Heart right ventricle (tissue), 16 donors: ENCODE measurements around the gene CST11. TPM values are rescaled to one million over a fixed set of nuclear protein-coding genes. Genes with fewer than 3 reads are reported as not detected.

Experiments
- ATAC-seq, 8 donors: fragments of 200-7000 bp; cut with Tn5 transposase; one replicate each; pipeline ENCODE4 v1.9.1; 2020; ENCODE audit warnings: mild to moderate bottlenecking in 8 of 8, moderate library complexity in 8 of 8, moderate number of reproducible peaks in 1 of 8
- DNase-seq, 2 donors: peaks; one replicate each; pipeline ENCODE4 v3.0.0-alpha.2; 2020
- H3K27ac ChIP-seq, 10 donors: fragments of 200-600 bp; sonication (generic) in 2 of 10; one replicate each; pipeline versions ENCODE4 v1.5.0 to v1.8.0; 2020 to 2022; ENCODE audit warnings: mild to moderate bottlenecking in 3 of 10
- H3K27me3 ChIP-seq, 7 donors: fragments of 200-600 bp; one replicate each; pipeline ENCODE4 v1.8.0; 2021 to 2022; ENCODE audit warnings: mild to moderate bottlenecking in 2 of 7
- H3K36me3 ChIP-seq, 9 donors: fragments of 200-600 bp; sonication (generic) in 1 of 9; one replicate each; pipeline versions ENCODE4 v1.5.0 to v1.8.0; 2020 to 2022; ENCODE audit warnings: mild to moderate bottlenecking in 2 of 9
- H3K4me1 ChIP-seq, 9 donors: fragments of 200-600 bp; sonication (generic) in 1 of 9; one replicate each; pipeline versions ENCODE4 v1.5.0 to v1.8.0; 2020 to 2022; ENCODE audit warnings: mild to moderate bottlenecking in 4 of 9
- H3K4me3 ChIP-seq, 10 donors: fragments of 200-600 bp; sonication (generic) in 2 of 10; one replicate each; pipeline versions ENCODE4 v1.5.0 to v1.8.0; 2020 to 2022; ENCODE audit warnings: mild to moderate bottlenecking in 7 of 10, moderate library complexity in 2 of 10
- H3K9me3 ChIP-seq, 11 donors: fragments of 200-600 bp in 10 of 11; sonication (generic) in 2 of 11; one replicate each; pipeline versions ENCODE4 v1.5.0 to v1.8.0; 2013 to 2022; ENCODE audit warnings: mild to moderate bottlenecking in 2 of 11, control low read depth in 1 of 11, moderate library complexity in 1 of 11
- CTCF ChIP-seq, 9 donors: fragments of 200-600 bp; sonication (generic) in 2 of 9; IDR thresholded peaks; one replicate each; pipeline versions ENCODE4 v1.5.0 to v1.8.0; 2021 to 2022; ENCODE audit warnings: antibody characterized with exemption in 9 of 9, mild to moderate bottlenecking in 5 of 9, moderate library complexity in 1 of 9
- WGBS, 2 donors: extraction: QIAGEN DNeasy Blood & Tissue Kit; methylation state at CpG; one replicate each; pipeline ENCODE4 v1.1.7; 2013; ENCODE audit warnings: inconsistent platforms in 1 of 2; 5-methylcytosine and 5-hydroxymethylcytosine counted together
- intact Hi-C, 10 donors: fragments of 100-400 bp; cut with DNase I; formaldehyde crosslinking; loops; one replicate each; pipeline versions ENCODE4 v1.11.1 to v1.14.2; 2022
- polyA plus RNA-seq, 2 donors: library from polyadenylated mRNA; stranded (reverse); fragments of 200-250 nt; gene quantifications; one replicate each; pipeline ENCODE4 v1.2.3, GENCODE V29; 2013
- total RNA-seq, 10 donors: library from RNA; stranded (reverse); fragmentation: NEBNext Ultra II Directional in 3 of 10; extraction: Animal tissue kit (Norgen Biotek cat#: 25700) in 3 of 10; gene quantifications; one replicate each; pipeline versions ENCODE4 v1.2.1 to v1.2.4, GENCODE V29; 2021 to 2023
- donor health status: Arrhythmogenic right ventricular cardiomyopathy.
- donor health status: ischemic (EF 13 %, LVEDD 7.1; RV severe dilation, severe dysfunction).
- donor health status: healthy with polysubstance abuse.
- donor health status: DM: no; HTN: yes; CAD: no.
- donor health status: DM: no; HTN: no; CAD: no.
- donor health status: ischemic (EF 25% LVEDD 6.9; RV normal size, moderate dysfunction).
- donor health status: ischemic (EF 25% LVEDD 5.7; RV mildly dilated, moderate dysfunction).
- donor health status: healthy.
- donor health status: DM: yes; HTN: yes; CAD: no.
- donor health status: Ischemic cardiomyopathy.
- donor health status: ischemic (EF 35%, LVEDD 5.7; RV mildly dilated, moderate dysfunction).
- donor health status: nonischemic (EF 11% LVEDD 7.7; RV severe dilation, severe dysfunction).
- donor health status: DM: yes; HTN: yes; CAD: no.
- donor health status: PGD.
- donor health status: ischemic (EF 29% LVEDD 5.4; RV normal size, mild dysfunction).
- donor health status: nonischemic (EF 23%, LVEDD 6.1; RV moderate dilation, normal function).

The CST11 gene
- total and polyA plus RNA-seq, 12 donors = not detected

GRCh38 chr20:23406880-23407279 is 45.8 kb downstream of the CST11 start:
- DNase-seq (no peak), ATAC-seq (no peak)
- no peaks in the 10 kb centered on the region for H3K9me3 ChIP-seq
- no peak overlapping the region for H3K27ac ChIP-seq
- WGBS, 2 donors = 98% methylated on average over 1 of the region's 1 CpG
- intact Hi-C loops = loop anchor here in 1 of 10 donors (5.0 kb wide), 1 partner anchor 40 kb away; no protein-coding TSS in a partner anchor
- no peaks in the 10 kb centered on the region for H3K27me3 ChIP-seq
- H3K4me1 ChIP-seq = peaks cover 0 to 61% (median 47%) of the 10 kb centered on the region in 9 donors
- no peak for TF ChIP-seq CTCF (IDR thresholded peaks at IDR 0.05)
- H3K4me3 ChIP-seq = no peak overlapping the region
- peaks cover 0 to 10% (median 0%) of the 10 kb centered on the region in 9 donors for H3K36me3 ChIP-seq

GRCh38 chr20:23404196-23404595 is 48.5 kb downstream of the CST11 start:
- H3K4me1 ChIP-seq = peaks cover 0 to 57% (median 30%) of the 10 kb centered on the region in 9 donors
- peak in 3 of 8 donors; percentile 25 to 63 (median 59) for ATAC-seq
- WGBS, 2 donors = 47 to 54% methylated on average over 3 of the region's 3 CpGs

GRCh38 chr20:23403751-23404150 is 48.9 kb downstream of the CST11 start:
- peaks cover 0 to 53% (median 30%) of the 10 kb centered on the region in 9 donors for H3K4me1 ChIP-seq
- ATAC-seq = no peak
- intact Hi-C loops = no loop called here
- H3K27me3 ChIP-seq = no peaks in the 10 kb centered on the region
- TF ChIP-seq CTCF (IDR thresholded peaks at IDR 0.05) = no peak
- peaks cover 0 to 28% (median 0%) of the 10 kb centered on the region in 9 donors for H3K36me3 ChIP-seq
- H3K9me3 ChIP-seq = no peaks in the 10 kb centered on the region
- H3K4me3 ChIP-seq = no peak overlapping the region
- H3K27ac ChIP-seq = peak overlapping the region in 1 of 10 donors; percentile 9
- no peak for DNase-seq
- WGBS, 2 donors = 52 to 53% methylated on average over 5 of the region's 5 CpGs

More at GRCh38 chr20:23404196-23404595, 48.5 kb downstream of the CST11 start:
- Histone ChIP-seq H3K27ac (peak overlapping the region in 1 of 10 donors; percentile 9), H3K27me3 (no peaks in the 10 kb centered on the region), H3K9me3 (no peaks in the 10 kb centered on the region), H3K36me3 (peaks cover 0 to 28% (median 0%) of the 10 kb centered on the region in 9 donors), H3K4me3 (no peak overlapping the region)
- intact Hi-C loops = no loop called here
- no peak for TF ChIP-seq CTCF (IDR thresholded peaks at IDR 0.05)
- DNase-seq = no peak

- Histone ChIP-seq H3K9me3 (no peaks in the 10 kb centered on the region), H3K36me3 (peaks cover 0 to 30% (median 0%) of the 10 kb centered on the region in 9 donors), H3K27me3 (no peaks in the 10 kb centered on the region), H3K4me3 (no peak overlapping the region), H3K27ac (peak overlapping the region in 7 of 10 donors; percentile 20 to 64 (median 59)), H3K4me1 (peaks cover 2 to 66% (median 36%) of the 10 kb centered on the region in 9 donors)
- DNase-seq (no peak), ATAC-seq (peak in 7 of 8 donors; percentile 47 to 82 (median 68))
- no peak for TF ChIP-seq CTCF (IDR thresholded peaks at IDR 0.05)
- intact Hi-C loops = no loop called here
- 52 to 55% methylated on average over 5 of the region's 5 CpGs for WGBS, 2 donors
Measured at GRCh38 chr20:23401051-23401450, 51.6 kb downstream of the CST11 start.

Other genes with a start within 250 kb of the CST11 start
- 10 to 100 TPM in 2 of 10 donors, 1 to 10 TPM in 8; 4.5 to 12.9 (median 6.5) TPM for gene NXT1, start 102.1 kb downstream of the CST11 start, total RNA-seq
- gene NXT1, start 102.1 kb downstream of the CST11 start, polyA plus RNA-seq = 10 to 100 TPM in 1 of 2 donors, 1 to 10 TPM in 1; 6.6 to 21.3 TPM
- gene GZF1, start 90.7 kb downstream of the CST11 start, total RNA-seq = 10 to 100 TPM; 20.6 to 42.7 (median 28.8) TPM
- gene GZF1, start 90.7 kb downstream of the CST11 start, polyA plus RNA-seq = 10 to 100 TPM in 1 of 2 donors, 1 to 10 TPM in 1; 8.6 to 10.0 TPM
- gene NAPB, start 31.4 kb downstream of the CST11 start, total RNA-seq = 1 to 10 TPM; 3.1 to 7.2 (median 6.1) TPM
- gene NAPB, start 31.4 kb downstream of the CST11 start, polyA plus RNA-seq = 1 to 10 TPM; 2.1 to 5.8 TPM
- gene CSTL1, start 13.2 kb downstream of the CST11 start, total RNA-seq = not detected
- not detected for gene CSTL1, start 13.2 kb downstream of the CST11 start, polyA plus RNA-seq
- not detected for gene CST8, start 38.2 kb upstream of the CST11 start, total RNA-seq
- not detected for gene CST8, start 38.2 kb upstream of the CST11 start, polyA plus RNA-seq
- gene CST9L, start 115.6 kb upstream of the CST11 start, total RNA-seq = not detected
- not detected for gene CST9L, start 115.6 kb upstream of the CST11 start, polyA plus RNA-seq
- not detected for gene CST9, start 153.0 kb upstream of the CST11 start, total RNA-seq
- not detected for gene CST9, start 153.0 kb upstream of the CST11 start, polyA plus RNA-seq
- 1,000 to 10,000 TPM in 1 of 10 donors, 100 to 1,000 TPM in 9; 395 to 1,066 (median 576) TPM for gene CST3, start 185.1 kb upstream of the CST11 start, total RNA-seq
- gene CST3, start 185.1 kb upstream of the CST11 start, polyA plus RNA-seq = 100 to 1,000 TPM; 633 to 805 TPM
- gene CST4, start 236.2 kb upstream of the CST11 start, total RNA-seq = not detected
- not detected for gene CST4, start 236.2 kb upstream of the CST11 start, polyA plus RNA-seq